Epithelial cell of proximal tubule (primary cell): Measurements from ENCODE around the gene CD46. TPM values are rescaled to one million over a fixed set of nuclear protein-coding genes. Genes with fewer than 3 reads are reported as not detected.
"Not testable (repeated sequence)": the region's sequence is repeated elsewhere in the genome, so short reads cannot be mapped to it uniquely, and the experiment has no call there.

ENCODE experiments used
- DNase-seq: peaks from one replicate; pipeline ENCODE4 v3.0.0-alpha.2; 2011; ENCODE audit warnings: low read depth
- H3K4me3 ChIP-seq: 2 replicates; pipeline ENCODE4 v1.5.1; 2011; ENCODE audit warnings: low read depth, mild to moderate bottlenecking, low read length
- total RNA-seq: library from RNA; depleted of rRNA; stranded (reverse); fragments of >200 nt; gene quantifications from 2 replicates; pipeline ENCODE4 v1.2.3, GENCODE V29; 2015
- TF ChIP-seq, protein P1 (sequence below): conservative IDR thresholded peaks from 2 replicates; pipeline ENCODE4 v1.5.1; 2012; ENCODE audit warnings: low read depth, mild to moderate bottlenecking, low read length

The CD46 gene
- total RNA-seq, 1 donor from 2014 or later = 146 TPM

DNA sequence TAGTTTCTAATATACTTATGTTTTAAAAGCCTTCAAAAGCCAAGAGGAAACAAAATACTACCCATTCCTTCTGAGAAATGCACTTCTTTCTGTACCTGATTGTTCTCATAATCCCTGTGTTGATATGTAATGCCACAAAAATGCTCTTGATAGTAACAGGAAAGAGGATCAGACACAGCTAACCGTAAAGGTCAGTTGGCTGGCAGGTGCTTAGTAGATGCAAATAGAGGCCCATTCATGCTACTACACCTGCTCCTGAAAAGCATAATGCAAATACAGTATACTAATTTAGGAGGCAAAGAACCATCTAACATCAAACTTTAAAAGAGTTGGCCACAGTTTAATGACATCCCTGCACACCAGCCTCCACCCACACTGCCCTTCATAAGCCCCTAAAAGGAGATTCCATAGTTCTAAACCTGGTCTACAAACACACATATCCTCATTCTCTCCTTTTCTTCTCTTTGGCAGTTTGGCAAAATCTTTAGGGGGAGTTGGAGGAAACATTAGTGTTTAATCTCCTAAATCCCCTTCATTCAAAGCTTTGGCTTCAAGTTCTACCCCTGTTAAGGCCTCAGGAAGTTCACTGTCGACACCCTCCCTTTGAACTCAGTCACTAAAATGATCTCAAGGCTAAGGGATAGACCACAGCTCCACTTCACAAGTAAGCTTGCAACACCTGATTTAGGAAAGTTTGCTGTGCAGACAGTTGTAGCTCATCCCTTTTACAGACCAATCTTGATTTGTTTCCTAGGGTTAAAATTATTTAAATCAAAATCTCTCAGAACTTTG lies 2.9 kb upstream of the CD46 start:
- no peak for DNase-seq
- H3K4me3 ChIP-seq = no peak overlapping the region
- TF ChIP-seq, protein P1, sequence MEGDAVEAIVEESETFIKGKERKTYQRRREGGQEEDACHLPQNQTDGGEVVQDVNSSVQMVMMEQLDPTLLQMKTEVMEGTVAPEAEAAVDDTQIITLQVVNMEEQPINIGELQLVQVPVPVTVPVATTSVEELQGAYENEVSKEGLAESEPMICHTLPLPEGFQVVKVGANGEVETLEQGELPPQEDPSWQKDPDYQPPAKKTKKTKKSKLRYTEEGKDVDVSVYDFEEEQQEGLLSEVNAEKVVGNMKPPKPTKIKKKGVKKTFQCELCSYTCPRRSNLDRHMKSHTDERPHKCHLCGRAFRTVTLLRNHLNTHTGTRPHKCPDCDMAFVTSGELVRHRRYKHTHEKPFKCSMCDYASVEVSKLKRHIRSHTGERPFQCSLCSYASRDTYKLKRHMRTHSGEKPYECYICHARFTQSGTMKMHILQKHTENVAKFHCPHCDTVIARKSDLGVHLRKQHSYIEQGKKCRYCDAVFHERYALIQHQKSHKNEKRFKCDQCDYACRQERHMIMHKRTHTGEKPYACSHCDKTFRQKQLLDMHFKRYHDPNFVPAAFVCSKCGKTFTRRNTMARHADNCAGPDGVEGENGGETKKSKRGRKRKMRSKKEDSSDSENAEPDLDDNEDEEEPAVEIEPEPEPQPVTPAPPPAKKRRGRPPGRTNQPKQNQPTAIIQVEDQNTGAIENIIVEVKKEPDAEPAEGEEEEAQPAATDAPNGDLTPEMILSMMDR = no peak

DNA sequence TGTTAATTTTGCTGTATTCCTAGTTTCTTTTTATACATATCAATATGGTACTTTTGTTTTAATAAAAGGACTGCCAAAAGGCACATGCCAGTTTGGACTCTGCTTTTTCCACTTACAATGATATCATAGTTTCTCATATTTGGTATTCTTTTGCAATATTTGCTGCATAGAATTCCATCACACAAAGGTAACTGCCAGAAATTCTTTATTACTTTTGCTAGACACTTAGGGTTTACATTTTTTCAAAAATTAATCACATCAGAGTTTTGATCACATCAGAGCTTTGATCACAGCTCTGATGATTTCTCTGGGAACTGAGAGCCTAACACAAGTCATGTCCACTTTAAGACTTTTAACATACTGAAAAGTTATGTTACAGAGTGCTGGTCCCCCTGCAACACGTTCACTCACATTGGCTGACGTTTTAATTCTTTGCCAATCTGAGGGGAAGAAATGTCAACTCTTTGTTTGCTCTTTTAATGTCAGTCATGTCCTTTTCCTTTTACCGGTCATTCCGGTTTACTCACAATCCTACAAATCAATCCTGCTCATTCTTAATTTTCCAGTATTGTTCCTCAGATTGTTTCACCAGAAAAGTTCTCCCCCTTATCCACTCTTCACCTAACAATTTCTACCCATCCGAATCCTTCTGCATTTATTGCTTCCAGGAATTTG lies 1.1 kb upstream of the CD46 start:
- H3K4me3 ChIP-seq = peak overlapping the region; percentile 92
- TF ChIP-seq, protein P1 = no peak
- DNase-seq = no peak

DNA sequence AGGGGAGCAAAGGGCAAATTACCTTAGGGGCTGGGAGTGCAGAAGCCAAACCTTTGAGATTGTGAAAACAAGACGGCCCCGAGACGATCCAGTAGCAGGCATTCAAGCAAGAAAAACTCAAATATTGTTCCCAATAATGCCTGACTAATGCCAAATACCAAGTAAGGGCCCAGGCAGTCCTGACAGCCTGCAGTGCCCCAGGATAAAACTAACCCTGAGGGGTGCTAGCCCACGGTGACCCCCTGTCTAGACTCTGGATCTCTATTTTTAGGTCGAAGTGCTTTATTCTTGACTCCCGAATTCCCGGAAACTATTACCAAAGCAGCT lies 428 bp upstream of the CD46 start:
- DNase-seq = not testable (repeated sequence)
- H3K4me3 ChIP-seq = peak overlapping the region; percentile 92

DNA sequence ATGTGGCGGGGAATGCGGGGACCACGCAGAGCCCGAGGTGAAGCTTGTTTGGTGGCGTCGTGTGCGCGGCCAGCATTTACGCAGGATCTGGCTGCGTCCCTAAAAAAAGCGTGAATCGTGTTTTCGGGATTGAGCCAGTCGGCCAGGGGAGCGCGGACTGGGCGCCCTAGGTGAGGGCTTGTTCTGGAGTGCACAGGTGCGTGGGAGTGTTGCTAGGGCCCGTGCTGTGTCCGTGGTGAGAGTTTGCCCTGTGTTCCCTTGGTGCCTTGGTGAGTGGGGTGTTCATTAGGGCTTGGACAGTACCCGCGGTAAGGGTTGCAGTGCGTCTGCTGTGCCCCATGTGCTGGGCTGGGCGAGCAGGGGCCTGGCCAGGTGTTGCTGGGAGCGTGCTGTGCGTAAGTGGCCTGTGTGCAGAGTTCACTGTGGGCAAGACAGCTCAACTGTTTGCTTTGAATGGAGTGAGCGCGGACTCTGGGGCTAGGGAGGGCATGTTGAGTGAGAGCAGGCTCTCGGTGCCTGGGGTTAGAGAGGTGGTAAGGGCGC lies 673 bp downstream of the CD46 start:
- DNase-seq = no peak
- TF ChIP-seq, protein P1 = no peak

DNA sequence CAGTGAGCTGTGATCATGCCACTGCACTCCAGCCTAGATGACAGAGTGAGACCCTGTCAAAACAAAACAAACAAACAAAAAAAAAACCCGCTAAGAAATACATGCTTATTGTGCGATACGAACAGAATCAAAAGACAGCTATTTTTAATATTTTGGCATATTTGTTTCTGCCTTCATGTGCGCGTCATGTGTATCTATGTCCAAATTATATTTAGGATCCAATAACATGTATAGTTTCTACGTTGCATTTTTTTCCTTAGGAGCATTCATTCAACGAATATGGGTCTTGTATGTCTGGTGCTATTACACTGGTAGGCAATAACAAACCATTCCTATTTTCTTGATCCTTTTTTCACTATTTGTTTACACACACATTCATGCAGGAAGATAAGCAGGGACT lies 1.8 kb downstream of the CD46 start:
- no peak for DNase-seq
- TF ChIP-seq, protein P1 = no peak
- peak overlapping the region; percentile 92 for H3K4me3 ChIP-seq

More for the DNA sequence above, 673 bp downstream of the CD46 start:
- H3K4me3 ChIP-seq = peak overlapping the region; percentile 92

DNA sequence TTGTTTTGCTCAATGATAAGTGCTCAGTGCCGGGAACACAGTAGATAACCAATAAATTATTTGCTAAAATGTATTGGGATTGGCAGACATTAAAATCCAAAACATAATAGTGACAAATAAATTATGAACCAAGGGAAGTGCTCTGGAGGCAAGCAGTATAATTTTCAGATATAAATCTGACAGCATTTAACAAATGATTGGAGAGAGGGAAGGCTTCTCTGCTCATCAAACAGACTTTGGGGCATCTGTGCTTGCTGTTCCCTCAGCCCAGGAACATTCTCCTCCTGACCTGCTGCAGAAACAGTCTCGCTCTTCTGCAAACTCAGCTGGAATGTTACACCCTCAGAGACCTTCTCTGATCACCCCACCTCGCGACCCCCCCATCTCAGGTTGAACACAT lies 2.2 kb downstream of the CD46 start:
- H3K4me3 ChIP-seq = no peak overlapping the region
- no peak for DNase-seq
- TF ChIP-seq, protein P1 = no peak

DNA sequence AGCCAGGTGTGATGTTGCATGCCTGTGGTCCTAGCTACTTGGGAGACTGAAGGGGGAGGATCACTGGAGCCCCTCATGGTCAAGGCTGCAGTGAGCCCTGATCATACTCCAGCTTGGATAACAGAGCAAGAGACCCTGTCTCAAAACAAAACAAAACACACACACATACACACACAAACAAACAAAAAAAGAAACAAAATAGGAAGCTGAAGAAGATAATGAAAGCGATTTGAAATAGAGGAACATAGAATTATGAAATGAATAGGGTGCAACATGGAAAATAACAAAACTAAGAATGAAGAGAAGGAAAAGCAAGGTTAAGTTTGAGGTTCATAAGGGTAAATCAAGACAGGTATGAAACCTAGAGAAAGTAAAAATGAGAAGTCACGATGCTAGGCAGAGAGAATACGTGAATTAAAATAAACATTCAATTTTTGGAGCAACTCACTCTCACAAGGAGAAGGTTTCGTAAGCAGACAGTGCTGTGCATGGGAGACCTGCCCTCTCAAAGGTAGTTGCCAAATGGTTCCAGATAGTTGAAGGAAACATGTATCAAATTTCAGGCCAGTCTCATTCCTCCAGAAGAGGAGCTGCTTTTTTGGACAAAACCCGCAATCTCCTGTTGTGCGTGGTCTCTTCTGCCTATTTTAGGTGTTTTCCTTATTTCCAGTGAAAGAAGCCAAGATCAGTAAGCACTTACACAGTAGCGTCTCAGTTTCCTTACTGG lies 3.3 kb downstream of the CD46 start:
- no peak overlapping the region for H3K4me3 ChIP-seq
- TF ChIP-seq, protein P1 = no peak
- DNase-seq = no peak
